GM06990 (cell line): ENCODE data around the gene RAB11FIP5.

Experiments
- DNase-seq: peaks from one replicate; pipeline ENCODE4 v3.0.0-alpha.2; 2011; ENCODE audit not compliant: insufficient read length; ENCODE audit errors: extremely low read depth
- H3K27me3 ChIP-seq: replicated peaks from 2 replicates; pipeline ENCODE4 v1.6.0; 2011; ENCODE audit warnings: low read length; ENCODE audit not compliant: control insufficient read depth, insufficient read depth
- H3K36me3 ChIP-seq: 2 replicates; pipeline ENCODE4 v1.5.1; 2011; ENCODE audit warnings: low read length; ENCODE audit not compliant: control insufficient read depth, insufficient read depth
- H3K4me3 ChIP-seq: replicated peaks from 2 replicates; pipeline ENCODE4 v1.5.1; 2011; ENCODE audit warnings: low read depth, mild to moderate bottlenecking, control low read depth, low read length
- TF ChIP-seq, protein P1 (sequence below): IDR thresholded peaks from 2 replicates; pipeline ENCODE4 v1.5.1; 2011; ENCODE audit warnings: low read length, control low read depth, mild to moderate bottlenecking, inconsistent platforms; ENCODE audit not compliant: insufficient read depth, poor library complexity, severe bottlenecking

The RAB11FIP5 gene

DNA sequence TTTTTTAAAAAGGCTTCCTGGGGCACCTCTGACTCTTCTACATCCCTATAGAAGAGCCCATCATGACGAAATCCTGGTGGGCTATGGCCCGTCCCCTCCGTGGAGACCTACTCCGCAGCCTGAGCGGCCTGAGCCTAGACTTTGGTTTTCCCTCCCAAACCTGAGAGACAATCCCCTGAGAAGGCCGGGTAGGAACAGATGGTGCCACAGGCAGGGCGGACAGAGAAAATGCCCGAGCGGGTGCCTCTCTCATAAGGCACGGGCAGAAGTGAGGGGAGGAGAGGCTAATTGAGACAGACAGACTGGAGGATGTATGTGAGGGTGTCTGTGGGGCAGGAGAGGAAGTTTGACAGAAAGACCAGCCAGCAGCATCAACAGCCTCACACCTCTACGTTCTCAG, 21.1 kb downstream of the RAB11FIP5 start:
- TF ChIP-seq, protein P1, sequence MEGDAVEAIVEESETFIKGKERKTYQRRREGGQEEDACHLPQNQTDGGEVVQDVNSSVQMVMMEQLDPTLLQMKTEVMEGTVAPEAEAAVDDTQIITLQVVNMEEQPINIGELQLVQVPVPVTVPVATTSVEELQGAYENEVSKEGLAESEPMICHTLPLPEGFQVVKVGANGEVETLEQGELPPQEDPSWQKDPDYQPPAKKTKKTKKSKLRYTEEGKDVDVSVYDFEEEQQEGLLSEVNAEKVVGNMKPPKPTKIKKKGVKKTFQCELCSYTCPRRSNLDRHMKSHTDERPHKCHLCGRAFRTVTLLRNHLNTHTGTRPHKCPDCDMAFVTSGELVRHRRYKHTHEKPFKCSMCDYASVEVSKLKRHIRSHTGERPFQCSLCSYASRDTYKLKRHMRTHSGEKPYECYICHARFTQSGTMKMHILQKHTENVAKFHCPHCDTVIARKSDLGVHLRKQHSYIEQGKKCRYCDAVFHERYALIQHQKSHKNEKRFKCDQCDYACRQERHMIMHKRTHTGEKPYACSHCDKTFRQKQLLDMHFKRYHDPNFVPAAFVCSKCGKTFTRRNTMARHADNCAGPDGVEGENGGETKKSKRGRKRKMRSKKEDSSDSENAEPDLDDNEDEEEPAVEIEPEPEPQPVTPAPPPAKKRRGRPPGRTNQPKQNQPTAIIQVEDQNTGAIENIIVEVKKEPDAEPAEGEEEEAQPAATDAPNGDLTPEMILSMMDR = no peak
- H3K27me3 ChIP-seq = no peaks in the 10 kb centered on the region; the same call in none of the 2 replicates
- no peaks in the 10 kb centered on the region for H3K36me3 ChIP-seq
- no peak for DNase-seq
- H3K4me3 ChIP-seq = no peak overlapping the region

DNA sequence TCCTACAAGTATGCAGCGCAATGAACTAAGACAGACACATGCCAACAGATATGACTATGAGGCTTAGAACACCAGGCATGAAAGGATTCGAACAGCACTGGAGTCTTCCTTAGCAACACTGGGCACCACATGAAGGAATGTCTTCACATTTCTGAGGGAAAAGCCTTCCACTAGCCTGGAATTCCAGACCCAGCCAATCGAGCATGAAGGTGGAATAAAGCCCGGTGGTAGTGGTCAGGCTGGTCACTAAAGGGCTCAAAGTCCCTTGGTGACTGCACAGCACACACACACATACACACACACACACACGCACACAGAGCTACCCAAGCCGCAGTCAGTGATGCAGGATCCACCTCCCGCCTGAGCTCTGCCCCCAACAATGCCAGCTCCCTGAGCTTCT, 21.6 kb downstream of the RAB11FIP5 start:
- Histone ChIP-seq H3K36me3 (no peaks in the 10 kb centered on the region), H3K4me3 (no peak overlapping the region), H3K27me3 (no peaks in the 10 kb centered on the region; the same call in none of the 2 replicates)
- TF ChIP-seq, protein P1 = no peak
- DNase-seq = no peak

DNA sequence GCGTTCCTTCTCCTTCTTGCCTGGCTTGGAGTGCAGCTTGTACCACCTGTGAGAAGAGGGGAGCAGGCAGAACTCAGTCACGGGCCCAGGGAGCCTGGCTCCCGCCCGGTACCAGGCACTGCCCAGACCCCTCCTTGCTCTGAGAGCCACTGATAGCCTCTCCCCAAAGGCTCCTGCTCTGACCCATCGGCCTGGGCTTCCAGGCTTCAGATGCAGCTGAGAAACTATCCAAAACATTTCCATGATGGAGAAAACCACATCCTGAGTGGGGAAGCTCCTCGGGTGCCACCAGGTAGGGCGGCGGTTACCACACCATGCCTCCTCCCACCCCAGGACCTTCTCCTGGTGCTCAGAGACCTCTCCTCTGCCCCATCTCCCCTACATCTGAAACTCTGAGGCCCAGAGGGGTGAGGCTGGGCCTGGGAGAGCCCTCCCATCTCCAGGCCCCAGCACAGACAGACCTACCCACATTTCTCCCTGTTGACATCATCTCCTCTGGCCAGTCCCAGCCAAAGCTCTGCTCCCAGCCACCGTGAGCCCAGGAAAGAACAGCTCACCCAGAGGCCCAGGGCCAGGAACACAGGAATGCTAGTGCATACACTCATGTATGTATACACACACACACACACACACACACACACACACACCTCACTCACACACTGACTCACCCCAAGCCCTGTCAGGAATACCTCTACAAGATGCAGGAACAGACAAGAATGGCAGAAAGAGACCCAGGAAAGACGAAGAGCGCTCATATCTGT, 23.3 kb downstream of the RAB11FIP5 start:
- no peak for DNase-seq
- TF ChIP-seq, protein P1 = no peak
- H3K27me3 ChIP-seq = no peaks in the 10 kb centered on the region; the same call in 1 of the 2 replicates
- no peaks in the 10 kb centered on the region for H3K36me3 ChIP-seq
- H3K4me3 ChIP-seq = no peak overlapping the region

DNA sequence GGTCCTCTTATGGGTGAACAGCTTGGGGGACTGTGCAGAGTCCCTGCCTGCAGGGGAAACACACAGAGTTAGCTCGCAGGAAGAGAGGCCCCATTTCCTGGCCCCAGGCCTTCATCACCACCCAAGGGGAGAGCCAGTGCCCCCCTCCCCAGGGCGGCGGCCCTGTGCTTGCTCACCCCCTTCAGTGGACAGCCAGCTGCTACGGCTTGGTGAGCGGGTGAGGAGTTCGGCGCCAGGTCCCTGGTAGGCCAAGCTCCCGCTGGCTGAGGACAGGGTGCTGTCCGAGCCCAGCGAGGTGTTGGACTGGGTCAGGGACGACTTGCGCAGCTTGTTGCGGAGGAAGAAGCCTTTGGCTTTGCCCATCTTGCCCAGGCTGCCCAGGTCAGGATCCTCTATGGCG, 24.0 kb downstream of the RAB11FIP5 start:
- DNase-seq = no peak
- Histone ChIP-seq H3K36me3 (no peaks in the 10 kb centered on the region), H3K4me3 (no peak overlapping the region), H3K27me3 (no peaks in the 10 kb centered on the region; the same call in 1 of the 2 replicates)
- TF ChIP-seq, protein P1 = no peak

DNA sequence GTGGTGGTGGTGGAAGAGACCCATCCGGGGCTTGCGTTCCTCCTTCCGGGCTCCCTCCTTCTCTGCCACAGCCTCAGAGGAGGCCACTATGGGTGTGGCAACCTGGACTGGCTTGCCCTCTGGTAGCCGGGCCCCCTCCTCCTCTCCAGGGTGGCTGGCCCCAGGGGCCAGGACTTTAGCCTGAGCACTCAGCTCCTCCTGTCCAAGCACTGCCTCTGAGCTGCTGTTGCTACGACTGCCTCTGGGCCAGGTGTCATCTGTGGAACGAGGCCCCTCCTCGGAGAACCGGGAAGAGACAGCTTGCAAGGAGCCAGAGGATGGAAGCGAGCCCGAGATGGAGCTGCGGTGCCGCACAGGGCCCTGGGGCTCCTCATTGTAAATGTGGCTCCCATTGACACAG, 24.5 kb downstream of the RAB11FIP5 start:
- TF ChIP-seq, protein P1 = no peak
- Histone ChIP-seq H3K36me3 (no peaks in the 10 kb centered on the region), H3K27me3 (no peaks in the 10 kb centered on the region; the same call in 1 of the 2 replicates), H3K4me3 (no peak overlapping the region)
- DNase-seq = no peak
